Ammon's horn (tissue), 1 donor: ENCODE results near the gene EEIG2.
"Not testable (repeated sequence)": the region's sequence is repeated elsewhere in the genome, so short reads cannot be mapped to it uniquely, and the experiment has no call there.

ENCODE experiments used
- DNase-seq: peaks from one replicate; pipeline ENCODE4 v3.0.0-alpha.2; 2016; ENCODE audit warnings: low spot score

EEIG2 gene

DNA sequence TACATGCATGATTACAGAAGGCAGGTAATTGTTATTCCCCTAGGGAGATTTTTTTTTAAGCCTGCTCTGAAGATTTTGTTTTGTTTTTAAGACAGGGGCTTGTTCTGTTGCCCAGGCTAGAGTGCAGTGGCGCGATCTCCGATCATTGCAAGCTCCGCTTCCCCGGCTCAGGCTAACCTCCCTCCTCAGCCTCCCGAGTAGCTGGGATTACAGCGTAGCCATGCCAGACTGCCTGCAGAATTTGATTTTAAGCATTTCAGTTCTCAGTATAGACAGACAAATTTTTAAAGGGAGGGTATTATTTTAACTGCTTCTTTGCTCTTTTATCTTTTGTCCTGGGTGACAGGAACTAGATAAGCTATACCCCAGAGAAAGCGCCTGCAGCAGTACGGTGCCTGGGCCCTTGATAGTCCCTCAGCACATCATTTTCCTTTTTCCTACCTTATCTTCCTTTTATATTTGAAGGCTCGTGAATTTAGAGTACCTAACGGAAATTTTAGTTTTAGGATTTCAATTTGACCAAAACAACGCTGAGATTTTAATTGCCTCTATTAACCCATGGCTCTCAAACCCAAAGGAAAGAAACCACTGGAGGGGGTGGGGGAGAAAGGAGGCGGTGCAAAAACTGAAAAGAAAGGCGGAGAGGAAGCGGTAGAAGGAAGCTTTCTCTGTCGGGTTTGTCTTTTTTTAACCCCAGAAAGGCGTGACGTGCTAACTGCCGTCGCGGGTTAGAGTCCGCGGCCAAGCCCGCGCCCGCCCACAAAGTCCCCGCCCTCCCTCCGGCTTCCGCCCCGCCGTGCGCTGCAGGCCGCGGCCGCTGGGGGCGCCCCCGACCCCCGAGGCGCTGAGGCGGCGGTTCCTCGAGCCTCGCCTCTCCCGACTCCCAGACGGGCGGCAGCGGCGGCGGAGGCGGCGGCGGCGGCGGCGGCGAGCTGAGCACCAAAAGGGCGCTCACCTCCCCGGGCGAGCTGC, at the start of gene EEIG2:
EEIG2 (plus strand) TSS at position 886 of the 972 bp plus-strand sequence. CDS start 329 bp downstream, outside the sequence.
- DNase-seq: peak; percentile 80

- DNase-seq: no peak
These were observed 48.1 kb upstream of the EEIG2 start for GRCh38 chr1:108511764-108512163.

- peak; percentile 59 for DNase-seq
These were observed 47.5 kb upstream of the EEIG2 start for GRCh38 chr1:108512239-108513043.

GRCh38 chr1:108513044-108513415, 46.9 kb upstream of the EEIG2 start:
- DNase-seq: no peak

DNA sequence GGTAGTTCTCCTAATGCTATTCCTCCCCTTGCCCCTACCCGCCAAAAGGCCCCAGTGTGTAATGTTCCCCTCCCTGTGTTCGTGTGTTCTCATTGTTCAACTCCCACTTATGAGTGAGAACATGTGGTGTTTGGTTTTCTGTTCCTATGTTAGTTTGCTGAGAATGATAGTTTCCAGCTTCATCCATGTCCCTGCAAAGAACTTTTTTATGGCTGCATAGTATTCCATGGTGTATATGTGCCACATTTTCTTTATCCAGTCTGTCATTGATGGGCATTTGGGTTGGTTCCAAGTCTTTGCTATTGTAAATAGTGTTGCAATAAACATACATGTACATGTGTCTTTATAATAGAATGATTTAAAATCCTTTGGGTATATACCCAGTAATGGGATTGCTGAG, 46.0 kb upstream of the EEIG2 start:
- DNase-seq: not testable (repeated sequence)

GRCh38 chr1:108517301-108517897, 42.5 kb upstream of the EEIG2 start:
- DNase-seq: not testable (repeated sequence)

DNA sequence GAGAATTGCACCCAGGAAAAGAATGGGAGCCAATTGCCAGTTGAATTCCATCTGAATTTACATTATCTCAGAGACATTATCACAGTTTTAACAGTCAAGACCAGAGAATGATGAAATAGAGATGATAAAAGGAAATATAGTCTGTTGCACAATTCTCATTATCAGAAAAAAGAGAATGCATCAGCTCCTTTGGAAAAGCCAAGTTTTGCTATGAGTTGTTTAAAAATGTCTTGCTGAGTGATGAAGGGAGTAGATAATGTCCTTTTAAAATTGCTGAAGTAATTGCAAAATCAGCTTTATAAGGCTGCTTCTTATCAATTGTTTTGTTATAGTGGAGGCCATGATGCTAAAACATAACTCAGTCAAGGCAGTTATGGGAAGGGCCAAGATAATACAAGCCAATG, 37.9 kb upstream of the EEIG2 start:
- no peak for DNase-seq

- no peak for DNase-seq
These were observed 36.1 kb upstream of the EEIG2 start for GRCh38 chr1:108523829-108524228.

- no peak for DNase-seq
These were observed 35.2 kb upstream of the EEIG2 start for GRCh38 chr1:108524676-108525075.

DNA sequence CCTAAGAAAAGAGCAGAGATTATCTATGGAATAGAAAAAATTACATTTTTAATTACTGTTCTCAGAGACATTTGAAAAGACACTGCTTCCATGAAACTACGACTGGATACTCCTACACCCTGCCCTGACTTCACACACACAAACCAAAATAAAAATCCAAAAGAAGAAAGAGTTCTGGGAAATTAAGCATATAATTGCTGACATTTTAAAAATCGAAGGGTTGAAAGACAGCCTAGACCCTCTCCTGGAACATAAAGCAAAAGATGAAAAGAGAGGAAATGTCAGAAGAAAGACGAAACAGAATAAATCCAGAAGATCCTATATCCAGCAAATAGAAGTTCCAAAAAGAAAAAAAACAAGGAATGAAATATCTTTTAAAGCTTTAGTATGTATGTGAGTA, 32.8 kb upstream of the EEIG2 start:
- no peak for DNase-seq

DNA sequence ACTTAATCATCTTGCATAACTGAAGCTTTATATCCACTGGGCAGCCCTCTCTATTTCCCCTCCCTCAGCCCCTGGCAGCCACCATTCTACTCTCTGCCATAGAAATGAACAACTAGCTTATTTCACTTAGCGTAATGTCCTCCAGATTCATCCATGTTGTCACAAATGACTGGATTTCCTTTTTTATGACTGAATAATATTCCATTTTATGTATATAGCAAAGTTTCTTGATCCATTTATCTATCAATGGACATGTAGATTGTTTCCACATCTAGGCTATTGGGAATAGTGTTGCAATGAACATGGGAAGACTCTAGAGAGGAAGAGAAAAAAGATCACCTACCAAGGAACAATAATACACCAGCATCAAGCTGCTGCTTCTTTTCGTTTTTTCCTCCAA, 32.1 kb upstream of the EEIG2 start:
- no peak for DNase-seq

DNA sequence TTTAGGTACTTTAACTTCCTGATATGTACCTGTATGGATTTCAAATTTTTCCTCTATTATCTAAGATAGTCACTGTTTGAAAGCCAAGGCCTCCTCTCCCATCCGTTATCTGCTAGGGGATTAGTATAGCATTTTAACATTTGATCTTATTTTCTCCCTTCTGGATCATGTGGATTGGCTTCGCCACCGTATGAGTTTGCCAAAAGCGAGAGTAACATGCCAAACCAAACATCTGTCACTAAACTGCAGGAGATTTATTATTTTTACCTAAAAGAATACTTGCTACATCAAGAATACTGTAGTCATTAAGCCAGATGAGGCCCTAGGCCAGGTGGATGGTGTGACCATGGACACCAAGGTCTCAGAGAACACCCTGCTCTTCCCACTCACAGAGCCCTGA, 28.5 kb upstream of the EEIG2 start:
- no peak for DNase-seq

DNA sequence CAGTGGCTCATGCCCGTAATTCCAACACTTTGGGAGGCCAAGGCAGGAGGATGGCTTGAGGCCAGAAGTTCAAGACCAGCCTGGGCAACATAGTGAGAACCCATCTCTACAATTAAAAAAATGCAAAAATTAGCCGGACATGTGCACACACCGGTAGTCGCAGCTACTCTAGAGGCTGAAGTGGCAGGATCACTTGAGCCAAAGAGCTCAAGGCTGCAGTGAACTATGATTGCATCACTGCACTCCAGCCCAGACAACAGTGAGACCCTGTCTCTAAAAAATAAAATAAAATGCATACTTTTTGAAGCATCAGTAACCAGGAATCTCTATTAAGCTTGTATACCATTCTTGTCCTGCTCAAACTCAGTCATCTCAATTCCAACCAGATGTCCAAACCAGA, 27.2 kb upstream of the EEIG2 start:
- no peak for DNase-seq

DNA sequence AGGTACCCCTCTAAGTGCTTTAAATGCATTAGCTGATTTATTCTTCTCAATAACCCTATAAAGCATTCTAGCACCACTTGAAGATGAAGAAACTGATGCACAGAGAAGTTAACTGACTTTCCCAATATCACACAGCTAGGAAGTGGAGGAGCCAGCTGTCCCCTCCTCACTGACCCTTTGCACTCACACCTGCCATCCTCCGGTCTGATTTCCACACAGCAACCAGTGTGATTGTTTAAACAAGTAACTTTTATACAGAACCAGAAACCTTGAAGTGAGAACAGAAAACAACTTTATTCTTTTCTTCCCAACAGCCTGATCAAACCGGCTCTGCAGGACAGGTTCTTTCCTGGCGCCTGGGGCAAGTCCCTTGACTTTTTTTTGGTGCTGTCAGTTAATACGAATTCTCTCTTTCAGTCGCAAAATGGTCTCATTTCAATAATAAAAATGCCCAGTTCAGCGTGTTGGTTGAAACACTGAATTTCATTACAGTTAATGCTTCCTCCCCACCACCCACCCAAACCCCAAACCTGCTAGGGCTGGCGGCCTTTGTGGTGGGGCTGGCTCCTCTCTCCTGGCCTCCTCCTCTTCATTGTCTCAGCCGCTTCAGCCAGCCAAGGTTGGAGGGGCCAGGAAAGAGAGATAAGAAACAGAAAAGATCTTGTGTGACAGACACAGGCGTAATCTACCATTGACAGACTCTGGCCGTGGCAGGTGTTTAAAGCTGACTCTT, 26.4 kb upstream of the EEIG2 start:
- DNase-seq: no peak

- DNase-seq: no peak
These were observed 25.1 kb upstream of the EEIG2 start for GRCh38 chr1:108534759-108535158.

DNA sequence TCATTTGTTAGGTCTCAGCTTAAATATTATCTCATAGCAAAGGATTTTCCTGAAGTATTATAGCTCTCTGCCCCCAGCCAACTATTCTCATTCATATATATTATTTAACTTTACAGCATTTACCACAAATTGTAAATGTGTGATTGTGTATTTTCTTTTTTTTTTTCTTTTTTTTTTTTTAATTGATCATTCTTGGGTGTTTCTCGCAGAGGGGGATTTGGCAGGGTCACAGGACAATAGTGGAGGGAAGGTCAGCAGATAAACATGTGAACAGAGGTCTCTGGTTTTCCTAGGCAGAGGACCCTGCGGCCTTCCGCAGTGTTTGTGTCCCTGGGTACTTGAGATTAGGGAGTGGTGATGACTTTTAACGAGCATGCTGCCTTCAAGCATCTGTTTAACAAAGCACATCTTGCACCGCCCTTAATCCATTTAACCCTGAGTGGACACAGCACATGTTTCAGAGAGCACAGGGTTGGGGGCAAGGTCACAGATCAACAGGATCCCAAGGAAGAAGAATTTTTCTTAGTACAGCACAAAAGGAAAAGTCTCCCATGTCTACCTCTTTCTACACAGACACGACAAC, 24.5 kb upstream of the EEIG2 start:
- DNase-seq: not testable (repeated sequence)

GRCh38 chr1:108536021-108536420, 23.9 kb upstream of the EEIG2 start:
- not testable (repeated sequence) for DNase-seq

GRCh38 chr1:108536791-108537190, 23.1 kb upstream of the EEIG2 start:
- DNase-seq: not testable (repeated sequence)

DNA sequence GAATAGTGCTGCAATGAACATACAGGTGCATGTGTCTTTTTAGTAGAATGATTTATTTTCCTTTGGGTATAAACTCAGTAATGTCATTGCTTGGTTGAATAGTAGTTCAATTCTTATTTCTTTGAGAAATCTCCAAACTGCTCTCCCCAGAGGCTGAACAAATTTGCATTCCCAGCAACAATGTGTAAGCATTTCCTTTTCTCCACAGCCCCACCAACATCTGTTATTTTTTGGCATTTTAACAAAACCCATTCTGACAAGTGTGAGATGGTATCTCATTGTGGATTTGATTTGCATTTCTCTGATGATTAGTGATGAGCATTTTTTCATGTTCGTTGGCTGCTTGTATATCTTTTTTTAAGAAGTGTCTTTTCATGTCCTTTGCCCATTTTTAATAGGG, 21.9 kb upstream of the EEIG2 start:
- no peak for DNase-seq

GRCh38 chr1:108540977-108541376, 18.9 kb upstream of the EEIG2 start:
- DNase-seq: no peak

DNA sequence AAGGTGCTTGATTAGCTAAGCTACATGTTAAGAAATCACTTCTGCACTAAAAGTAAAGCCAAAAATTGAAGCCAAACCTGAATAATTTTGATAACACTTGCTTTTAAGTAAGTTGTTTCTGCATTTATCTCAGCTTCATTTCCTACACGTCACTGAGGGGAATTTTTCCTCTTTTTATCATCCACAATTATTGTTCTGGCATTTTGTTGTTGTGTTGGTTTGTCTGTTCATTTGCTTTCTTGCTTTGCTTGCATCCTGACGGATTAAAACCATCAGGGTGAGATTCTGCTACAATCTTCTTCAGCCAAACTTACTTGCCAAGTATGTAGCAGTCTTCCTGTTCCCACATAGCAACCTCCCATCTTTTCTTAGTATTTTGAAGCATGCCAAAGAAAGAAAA, 18.0 kb upstream of the EEIG2 start:
- no peak for DNase-seq
